Measurements from ENCODE around the gene KHDC3L. TPM values are rescaled to one million over a fixed set of nuclear protein-coding genes. Genes with fewer than 3 reads are reported as not detected.
A peak's percentile ranks its signal among the peaks of the same experiment; 100 is the strongest.
"Not testable (repeated sequence)": the region's sequence is repeated elsewhere in the genome, so short reads cannot be mapped to it uniquely, and the experiment has no call there.

Gene KHDC3L
- total and polyA plus RNA-seq, 10 donors, result not detected

- Histone ChIP-seq H3K4me1 (peaks cover 3 to 20% (median 9%) of the 10 kb centered on the region in 6 donors), H3K36me3 (no peaks in the 10 kb centered on the region), H3K4me3 (peak overlapping the region; percentile 44 to 72 (median 48)), H3K9me3 (no peaks in the 10 kb centered on the region), H3K27ac (peak overlapping the region in 7 of 8 donors; percentile 58 to 83 (median 70)), H3K27me3 (replicated peaks in 1 of 7) (no peaks in the 10 kb centered on the region)
- WGBS, 5 donors, result 1 to 3% (median 2%) methylated on average over 37 to 38 of the region's 38 CpGs
- DNase-seq, result peak; percentile 87
- TF ChIP-seq POLR2AphosphoS5 (IDR thresholded peaks at IDR 0.05), result peak in 1 of 3 donors; percentile 38
- TF ChIP-seq POLR2A (IDR thresholded peaks at IDR 0.05), result no peak
- TF ChIP-seq CTCF (IDR thresholded peaks at IDR 0.05 in 8 of 11, conservative IDR thresholded peaks at IDR 0.05 in 3 of 11), result peak in 9 of 11 experiments; percentile 12 to 51 (median 39)
- intact Hi-C loops (cut with DNase I; ENCODE audit: low total_unique reads), result no loop called here
These were observed 26.5 kb downstream of the KHDC3L start for GRCh38 chr6:73388800-73389512.

- no peak overlapping the region for H3K4me3 ChIP-seq
- H3K36me3 ChIP-seq, result no peaks in the 10 kb centered on the region
- H3K27me3 ChIP-seq (replicated peaks in 1 of 7), result no peaks in the 10 kb centered on the region
- peaks cover 3 to 20% (median 9%) of the 10 kb centered on the region in 6 donors for H3K4me1 ChIP-seq
- intact Hi-C loops (cut with DNase I; ENCODE audit: low total_unique reads), result no loop called here
- no peaks in the 10 kb centered on the region for H3K9me3 ChIP-seq
- H3K27ac ChIP-seq, result no peak overlapping the region
- no peak for DNase-seq
- TF ChIP-seq POLR2AphosphoS5 (IDR thresholded peaks at IDR 0.05), result no peak
- TF ChIP-seq POLR2A (IDR thresholded peaks at IDR 0.05), result no peak
- TF ChIP-seq CTCF (IDR thresholded peaks at IDR 0.05 in 8 of 11, conservative IDR thresholded peaks at IDR 0.05 in 3 of 11), result no peak
- 79 to 87% (median 85%) methylated on average over 10 of the region's 10 CpGs for WGBS, 5 donors
These were observed 27.4 kb downstream of the KHDC3L start for GRCh38 chr6:73389854-73390253.

GRCh38 chr6:73391675-73392074 lies 29.2 kb downstream of the KHDC3L start:
- Histone ChIP-seq H3K4me3 (no peak overlapping the region), H3K4me1 (peaks cover 3 to 20% (median 9%) of the 10 kb centered on the region in 6 donors), H3K27me3 (replicated peaks in 1 of 7) (no peaks in the 10 kb centered on the region), H3K36me3 (no peaks in the 10 kb centered on the region), H3K9me3 (no peaks in the 10 kb centered on the region), H3K27ac (no peak overlapping the region)
- WGBS, 5 donors, result 66 to 85% (median 74%) methylated on average over 2 of the region's 2 CpGs
- no peak for TF ChIP-seq POLR2AphosphoS5 (IDR thresholded peaks at IDR 0.05)
- DNase-seq, result no peak
- intact Hi-C loops (cut with DNase I; ENCODE audit: low total_unique reads), result no loop called here

- intact Hi-C loops (cut with DNase I; ENCODE audit: low total_unique reads); DNase-seq; H3K27me3 ChIP-seq (replicated peaks in 1 of 7); H3K27ac ChIP-seq; H3K4me3 ChIP-seq; H3K36me3 ChIP-seq; H3K9me3 ChIP-seq: not testable (repeated sequence)
- 81 to 87% (median 85%) methylated on average over 4 of the region's 4 CpGs for WGBS, 5 donors
- peaks cover 3 to 20% (median 9%) of the 10 kb centered on the region in 6 donors for H3K4me1 ChIP-seq
These were observed 29.7 kb downstream of the KHDC3L start for GRCh38 chr6:73392188-73392587.

- Histone ChIP-seq H3K9me3 (no peaks in the 10 kb centered on the region), H3K4me3 (no peak overlapping the region), H3K36me3 (no peaks in the 10 kb centered on the region), H3K4me1 (peaks cover 3 to 17% (median 8%) of the 10 kb centered on the region in 6 donors), H3K27ac (no peak overlapping the region), H3K27me3 (replicated peaks in 1 of 7) (no peaks in the 10 kb centered on the region)
- TF ChIP-seq POLR2AphosphoS5 (IDR thresholded peaks at IDR 0.05), result no peak
- no peak for TF ChIP-seq CTCF (IDR thresholded peaks at IDR 0.05 in 8 of 11, conservative IDR thresholded peaks at IDR 0.05 in 3 of 11)
- no peak for TF ChIP-seq POLR2A (IDR thresholded peaks at IDR 0.05)
- intact Hi-C loops (cut with DNase I; ENCODE audit: low total_unique reads), result no loop called here
- DNase-seq, result no peak
- 79 to 97% (median 95%) methylated on average over 3 of the region's 3 CpGs for WGBS, 5 donors
These were observed 30.8 kb downstream of the KHDC3L start for GRCh38 chr6:73393278-73393677.

Measured in spleen (tissue), 11 donors.